Measurements from ENCODE around the gene CPPED1. TPM values are rescaled to one million over a fixed set of nuclear protein-coding genes. Genes with fewer than 3 reads are reported as not detected.
"Not testable (repeated sequence)": the region's sequence is repeated elsewhere in the genome, so short reads cannot be mapped to it uniquely, and the experiment has no call there.

CPPED1 gene
- polyA plus RNA-seq, 1 donor from 2014 or later = 16.6 TPM

DNA sequence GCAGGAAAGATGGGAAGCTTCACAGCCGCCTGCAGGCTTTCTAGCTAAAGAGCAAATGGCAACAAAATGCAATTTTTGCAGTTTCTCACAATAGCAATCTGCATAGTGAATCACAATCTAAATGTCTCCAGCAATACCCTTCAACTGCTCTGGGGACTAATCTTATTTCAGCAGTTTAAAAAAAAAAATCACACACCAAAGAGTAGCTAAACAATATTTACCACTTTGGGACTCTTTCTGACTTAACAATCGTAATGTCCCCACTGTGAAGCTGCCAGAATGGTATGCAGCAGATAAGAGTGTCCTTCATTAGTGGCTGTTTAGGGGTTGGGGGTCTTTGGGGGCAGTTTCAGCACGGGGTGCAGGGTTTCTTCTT, 9.8 kb downstream of the CPPED1 start:
- H3K27ac Mint-ChIP-seq = no peak overlapping the region
- H3K36me3 Mint-ChIP-seq = peaks cover 5% of the 10 kb centered on the region
- H3K27me3 Mint-ChIP-seq = no peaks in the 10 kb centered on the region
- no peak overlapping the region for H3K4me3 Mint-ChIP-seq
- peaks cover 0 to 6% (median 2%) of the 10 kb centered on the region in 3 donors for H3K9me3 Mint-ChIP-seq
- peaks cover 0 to 2% (median 2%) of the 10 kb centered on the region in 3 donors for H3K4me1 Mint-ChIP-seq

- Mint-ChIP-seq H3K4me3 (no peak overlapping the region), H3K9me3 (peaks cover 0 to 6% (median 2%) of the 10 kb centered on the region in 3 donors), H3K4me1 (peaks cover 0 to 2% (median 2%) of the 10 kb centered on the region in 3 donors)
These were observed 10.4 kb downstream of the CPPED1 start for GRCh38 chr16:12793120-12793864.

DNA sequence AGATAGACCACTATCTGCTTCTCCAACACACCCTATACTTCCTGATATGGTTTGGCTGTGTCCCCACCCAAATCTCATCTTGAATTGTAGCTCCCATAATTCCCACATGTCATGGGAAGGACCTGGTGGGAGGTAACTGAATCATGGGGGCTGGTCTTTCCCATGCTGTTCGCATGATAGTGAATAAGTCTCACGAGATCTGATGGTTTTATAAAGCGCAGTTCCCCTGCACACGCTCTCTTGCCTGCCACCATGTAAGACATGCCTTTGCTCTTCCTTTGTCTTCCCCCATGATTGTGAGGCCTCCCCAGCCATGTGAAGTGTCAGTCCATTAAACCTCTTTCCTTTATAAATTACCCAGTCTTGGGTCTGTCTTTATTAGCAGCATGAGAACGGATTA, 11.2 kb downstream of the CPPED1 start:
- H3K36me3 Mint-ChIP-seq, H3K27me3 Mint-ChIP-seq, H3K4me3 Mint-ChIP-seq, H3K27ac Mint-ChIP-seq, H3K4me1 Mint-ChIP-seq, H3K9me3 Mint-ChIP-seq: not testable (repeated sequence)

More at GRCh38 chr16:12793120-12793864, 10.4 kb downstream of the CPPED1 start:
- H3K36me3 Mint-ChIP-seq = peaks cover 5% of the 10 kb centered on the region
- H3K27me3 Mint-ChIP-seq = no peaks in the 10 kb centered on the region
- H3K27ac Mint-ChIP-seq = no peak overlapping the region

DNA sequence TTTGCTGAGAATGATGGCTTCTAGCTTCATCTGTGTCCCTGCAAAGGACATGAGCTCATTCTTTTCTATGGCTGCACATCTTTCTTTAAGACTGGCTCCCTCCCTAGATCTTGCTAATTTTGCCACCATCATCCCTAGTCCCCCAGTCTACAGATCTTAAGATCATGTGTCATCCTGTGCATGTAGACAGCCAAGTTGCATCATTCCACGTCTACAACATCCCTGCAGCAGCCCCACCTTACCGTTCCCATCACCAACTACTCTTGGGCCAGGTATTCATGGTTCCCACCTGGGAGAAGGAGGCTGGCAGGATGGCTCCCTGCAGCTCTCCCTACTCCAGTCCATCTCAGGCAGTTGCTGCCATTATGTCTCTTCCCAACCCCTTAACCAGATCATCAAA, 12.3 kb downstream of the CPPED1 start:
- Mint-ChIP-seq H3K4me3 (no peak overlapping the region), H3K27ac (no peak overlapping the region), H3K9me3 (peaks cover 0 to 6% (median 2%) of the 10 kb centered on the region in 3 donors)

DNA sequence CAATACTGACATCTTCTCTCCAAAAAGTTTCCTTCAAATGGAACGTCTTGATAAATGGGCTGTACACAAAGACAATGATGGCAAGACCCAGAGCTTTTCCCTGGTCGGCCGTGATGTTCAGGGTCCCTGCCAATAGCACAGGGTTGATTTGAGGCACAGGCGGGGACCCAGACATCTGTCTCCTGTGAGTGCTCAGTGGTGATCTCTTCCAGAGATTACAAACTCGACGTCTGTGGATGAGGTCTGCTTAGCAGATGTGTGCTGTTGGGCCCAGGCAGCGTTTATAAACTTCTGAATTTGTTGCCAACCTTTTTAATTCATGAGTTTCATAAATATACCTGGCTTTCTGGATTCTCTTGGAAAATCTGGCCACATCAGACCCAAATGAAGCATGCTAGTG, 14.9 kb downstream of the CPPED1 start:
- Mint-ChIP-seq H3K4me3 (no peak overlapping the region), H3K36me3 (peaks cover 7% of the 10 kb centered on the region), H3K9me3 (peaks cover 0 to 6% (median 2%) of the 10 kb centered on the region in 3 donors), H3K27me3 (no peaks in the 10 kb centered on the region), H3K4me1 (peaks cover 0 to 2% (median 2%) of the 10 kb centered on the region in 3 donors), H3K27ac (no peak overlapping the region)

More for the DNA sequence above, 12.3 kb downstream of the CPPED1 start:
- Mint-ChIP-seq H3K36me3 (peaks cover 5% of the 10 kb centered on the region), H3K4me1 (peaks cover 0 to 2% (median 2%) of the 10 kb centered on the region in 3 donors), H3K27me3 (no peaks in the 10 kb centered on the region)

DNA sequence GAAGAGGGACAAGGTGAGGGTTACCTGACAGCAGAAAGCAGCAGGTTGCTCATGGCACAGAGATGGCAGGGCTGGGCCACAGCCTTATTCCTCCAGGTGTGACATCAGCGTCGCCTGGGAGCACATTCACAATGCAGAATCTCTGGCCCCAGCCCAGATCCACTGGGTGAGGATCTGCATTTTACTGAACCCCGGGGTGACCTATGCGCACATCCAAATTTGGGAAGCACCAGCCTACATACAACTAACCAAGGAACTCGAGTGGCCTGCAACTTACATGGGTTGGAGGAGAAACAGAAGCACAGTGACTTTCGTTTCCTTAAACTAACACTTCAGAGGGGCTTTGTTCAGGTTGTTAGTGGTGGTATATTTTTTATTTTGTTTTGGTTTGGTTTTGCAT, 17.6 kb downstream of the CPPED1 start:
- Mint-ChIP-seq H3K4me1 (peaks cover 0 to under 1% (median 0%) of the 10 kb centered on the region in 3 donors), H3K36me3 (peaks cover 9% of the 10 kb centered on the region), H3K4me3 (peak overlapping the region in 1 of 4 donors; percentile 32), H3K27me3 (no peaks in the 10 kb centered on the region), H3K9me3 (no peaks in the 10 kb centered on the region), H3K27ac (no peak overlapping the region)

GRCh38 chr16:12784076-12784475, 19.6 kb downstream of the CPPED1 start:
- peaks cover 21% of the 10 kb centered on the region for H3K36me3 Mint-ChIP-seq
- no peak overlapping the region for H3K4me3 Mint-ChIP-seq
- H3K4me1 Mint-ChIP-seq = no peaks in the 10 kb centered on the region
- H3K27ac Mint-ChIP-seq = no peak overlapping the region
- no peaks in the 10 kb centered on the region for H3K9me3 Mint-ChIP-seq
- no peaks in the 10 kb centered on the region for H3K27me3 Mint-ChIP-seq

- Mint-ChIP-seq H3K4me1 (no peaks in the 10 kb centered on the region), H3K27me3 (no peaks in the 10 kb centered on the region), H3K4me3 (no peak overlapping the region), H3K27ac (no peak overlapping the region), H3K36me3 (peaks cover 23% of the 10 kb centered on the region), H3K9me3 (no peaks in the 10 kb centered on the region)
These were observed 21.9 kb downstream of the CPPED1 start for GRCh38 chr16:12781777-12782176.

GRCh38 chr16:12780467-12780866, 23.2 kb downstream of the CPPED1 start:
- Mint-ChIP-seq H3K27ac (no peak overlapping the region), H3K4me3 (no peak overlapping the region), H3K27me3 (no peaks in the 10 kb centered on the region), H3K4me1 (no peaks in the 10 kb centered on the region), H3K9me3 (no peaks in the 10 kb centered on the region), H3K36me3 (peaks cover 28% of the 10 kb centered on the region)

DNA sequence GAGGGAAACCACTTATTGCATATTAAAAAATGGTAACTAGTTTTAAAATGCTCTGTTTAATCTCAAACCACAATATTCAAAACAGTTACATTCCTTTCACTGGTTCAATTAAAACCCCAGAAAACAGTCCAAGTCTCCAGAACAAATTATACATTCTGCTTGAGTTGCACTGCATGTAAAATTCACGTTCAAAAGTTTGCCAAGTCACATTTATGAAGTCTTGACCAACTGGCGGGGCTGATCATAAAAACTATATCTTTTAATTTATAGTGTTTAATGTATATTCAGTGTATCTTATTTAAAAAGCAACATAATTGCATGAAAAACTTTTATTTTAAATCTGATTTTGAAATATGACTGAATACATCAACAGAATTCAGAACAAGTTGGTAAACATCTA, 25.0 kb downstream of the CPPED1 start:
- H3K4me3 Mint-ChIP-seq = no peak overlapping the region
- H3K4me1 Mint-ChIP-seq = no peaks in the 10 kb centered on the region
- no peaks in the 10 kb centered on the region for H3K27me3 Mint-ChIP-seq
- peaks cover 30% of the 10 kb centered on the region for H3K36me3 Mint-ChIP-seq
- no peak overlapping the region for H3K27ac Mint-ChIP-seq
- H3K9me3 Mint-ChIP-seq = no peaks in the 10 kb centered on the region

DNA sequence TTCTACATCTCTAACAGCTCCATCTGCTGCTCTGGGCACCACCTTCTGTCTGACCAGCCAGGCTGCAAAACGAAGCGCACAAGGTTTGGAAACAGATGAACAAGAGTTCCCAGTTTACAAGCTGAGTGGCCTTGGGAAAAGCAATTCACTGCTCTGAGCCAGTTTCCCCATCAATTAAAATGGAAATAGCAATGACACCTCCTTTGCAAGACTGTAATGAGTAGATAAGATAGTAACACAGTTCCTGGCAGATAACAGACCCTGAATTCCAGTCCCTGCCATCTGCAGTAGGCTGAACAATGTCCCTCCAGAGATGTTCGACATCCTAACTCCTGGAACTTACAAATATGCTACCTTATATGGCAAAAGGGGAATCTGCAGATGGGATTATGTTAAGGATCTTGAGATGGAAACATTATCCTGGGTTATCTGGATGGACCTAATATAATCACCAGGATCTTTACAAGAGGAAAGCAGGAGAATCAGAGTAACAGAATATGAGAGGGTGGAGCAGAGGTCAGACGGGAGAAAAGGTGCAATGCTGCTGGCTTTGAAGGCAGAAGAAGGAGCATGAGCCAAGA, 27.9 kb downstream of the CPPED1 start:
- no peak overlapping the region for H3K27ac Mint-ChIP-seq
- H3K27me3 Mint-ChIP-seq = no peaks in the 10 kb centered on the region
- no peak overlapping the region for H3K4me3 Mint-ChIP-seq
- H3K36me3 Mint-ChIP-seq = peaks cover 24% of the 10 kb centered on the region
- H3K4me1 Mint-ChIP-seq = no peaks in the 10 kb centered on the region
- H3K9me3 Mint-ChIP-seq = no peaks in the 10 kb centered on the region

DNA sequence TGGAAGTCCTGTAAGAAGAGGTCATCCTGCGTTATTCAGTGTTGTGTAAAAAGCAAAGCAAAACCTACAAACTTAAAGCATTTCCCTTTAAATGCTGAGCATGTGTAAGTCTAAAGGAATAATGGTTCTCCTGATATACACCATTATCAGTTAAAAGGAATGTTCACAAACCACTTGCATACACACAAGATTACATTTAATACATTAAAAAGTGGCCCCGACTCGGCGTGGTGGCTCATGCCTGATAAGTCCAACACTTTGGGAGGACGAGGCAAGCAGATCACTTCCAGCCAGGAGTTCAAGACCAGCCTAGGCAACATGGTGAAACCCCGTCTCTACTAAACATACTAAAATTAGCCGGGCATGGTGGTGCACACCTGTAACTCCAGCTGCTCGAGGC, 30.5 kb downstream of the CPPED1 start:
- no peaks in the 10 kb centered on the region for H3K27me3 Mint-ChIP-seq
- no peak overlapping the region for H3K4me3 Mint-ChIP-seq
- no peaks in the 10 kb centered on the region for H3K9me3 Mint-ChIP-seq
- H3K36me3 Mint-ChIP-seq = peaks cover 15% of the 10 kb centered on the region
- peaks cover 0 to 2% (median 0%) of the 10 kb centered on the region in 3 donors for H3K4me1 Mint-ChIP-seq
- no peak overlapping the region for H3K27ac Mint-ChIP-seq

- no peak overlapping the region for H3K27ac Mint-ChIP-seq
- H3K36me3 Mint-ChIP-seq = peaks cover 14% of the 10 kb centered on the region
- no peaks in the 10 kb centered on the region for H3K9me3 Mint-ChIP-seq
- no peaks in the 10 kb centered on the region for H3K27me3 Mint-ChIP-seq
- no peak overlapping the region for H3K4me3 Mint-ChIP-seq
- peaks cover 0 to 6% (median 3%) of the 10 kb centered on the region in 3 donors for H3K4me1 Mint-ChIP-seq
These were observed 32.3 kb downstream of the CPPED1 start for GRCh38 chr16:12771341-12771798.

DNA sequence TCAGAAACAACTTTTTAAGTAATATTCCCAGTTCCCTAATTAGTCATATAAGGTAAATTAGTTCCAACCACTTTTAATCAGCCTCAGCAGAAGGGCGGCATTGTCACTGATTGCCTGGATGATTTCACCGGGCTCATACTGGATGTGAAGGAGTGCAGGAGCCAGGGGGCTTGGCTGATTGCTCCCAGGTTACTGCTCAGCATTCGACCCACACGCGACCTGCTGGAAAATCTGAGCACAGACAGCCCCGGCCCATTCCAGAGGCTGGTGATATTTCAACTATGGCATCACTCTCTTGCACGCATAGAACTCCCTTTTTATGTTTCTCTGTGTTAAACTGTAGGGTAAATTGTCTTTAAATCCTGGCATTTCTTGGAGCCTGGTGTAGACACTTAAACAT, 34.2 kb downstream of the CPPED1 start:
- Mint-ChIP-seq H3K36me3 (peaks cover 13% of the 10 kb centered on the region), H3K4me1 (peaks cover 2 to 6% (median 3%) of the 10 kb centered on the region in 3 donors), H3K27me3 (no peaks in the 10 kb centered on the region), H3K9me3 (no peaks in the 10 kb centered on the region), H3K27ac (no peak overlapping the region), H3K4me3 (no peak overlapping the region)

DNA sequence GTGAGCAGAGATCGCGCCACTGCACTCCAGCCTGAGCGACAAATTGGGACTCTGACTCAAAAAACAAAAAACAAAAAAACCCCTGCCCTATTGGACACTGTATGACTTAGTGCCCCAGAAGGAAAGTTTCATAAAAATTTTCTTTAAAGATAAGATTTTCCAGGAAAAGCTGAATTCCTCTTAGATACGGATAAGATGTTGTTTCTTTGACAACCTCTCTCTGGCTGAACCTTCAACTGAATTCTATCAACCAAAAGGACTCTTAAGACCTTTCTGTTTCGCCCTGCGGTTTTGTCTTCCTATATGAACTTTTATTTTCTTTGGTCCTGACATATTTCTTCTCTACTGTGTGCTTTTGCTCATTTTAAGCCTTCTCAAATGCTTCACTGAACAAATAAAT, 35.8 kb downstream of the CPPED1 start:
- Mint-ChIP-seq H3K27ac (no peak overlapping the region), H3K27me3 (no peaks in the 10 kb centered on the region), H3K36me3 (peaks cover 8% of the 10 kb centered on the region), H3K4me1 (peaks cover 2 to 6% (median 3%) of the 10 kb centered on the region in 3 donors), H3K4me3 (peak overlapping the region in 1 of 4 donors; percentile 4), H3K9me3 (no peaks in the 10 kb centered on the region)

GRCh38 chr16:12766853-12767252, 36.8 kb downstream of the CPPED1 start:
- Mint-ChIP-seq H3K36me3 (peaks cover 7% of the 10 kb centered on the region), H3K27ac (no peak overlapping the region), H3K9me3 (no peaks in the 10 kb centered on the region), H3K4me1 (peaks cover 2 to 6% (median 3%) of the 10 kb centered on the region in 3 donors), H3K27me3 (no peaks in the 10 kb centered on the region), H3K4me3 (no peak overlapping the region)

Data from IgD-negative memory B cell (primary cell).